Ovary (tissue), 9 donors: ENCODE data around the gene FAM3B. TPM values are rescaled to one million over a fixed set of nuclear protein-coding genes. Genes with fewer than 3 reads are reported as not detected.

ENCODE experiments used
- DNase-seq, 5 donors: peaks; one replicate each; pipeline ENCODE4 v3.0.0-alpha.2; 2019 to 2020
- H3K27ac ChIP-seq, 2 donors: fragments of 200-600 bp; one replicate each; pipeline versions ENCODE4 v1.5.1 to v1.8.0; 2019 to 2022
- H3K27me3 ChIP-seq: fragments of 200-600 bp; one replicate; pipeline ENCODE4 v1.8.0; 2022
- H3K36me3 ChIP-seq: fragments of 200-600 bp; sonication (generic); one replicate; pipeline ENCODE4 v1.5.1; 2019
- H3K4me1 ChIP-seq: one replicate; pipeline ENCODE4 v1.8.1; 2013; ENCODE audit warnings: mild to moderate bottlenecking, moderate library complexity; ENCODE audit not compliant: insufficient read depth
- H3K4me3 ChIP-seq: fragments of 200-600 bp; sonication (generic); one replicate; pipeline ENCODE4 v1.5.1; 2017
- H3K9me3 ChIP-seq, 2 donors: fragments of 200-600 bp in 1 of 2; sonication (generic) in 1 of 2; one replicate each; pipeline versions ENCODE4 v1.5.1 to v1.8.1; 2013 to 2019; ENCODE audit warnings: mild to moderate bottlenecking in 1 of 2, moderate library complexity in 1 of 2
- EP300 ChIP-seq: sonication (generic); formaldehyde crosslinking; IDR thresholded peaks from one replicate; pipeline ENCODE4 v1.6.1; 2017; ENCODE audit warnings: antibody characterized with exemption
- POLR2A ChIP-seq: fragments of 450-650 bp; IDR thresholded peaks from one replicate; pipeline ENCODE4 v1.6.1; 2017; ENCODE audit warnings: antibody characterized with exemption, mild to moderate bottlenecking, moderate library complexity
- WGBS, 3 donors: extraction: QIAGEN DNeasy Blood & Tissue Kit in 1 of 3; methylation state at CpG; one replicate each; pipeline versions ENCODE4 v1.1.5 to v1.1.7; 2013 to 2017; 5-methylcytosine and 5-hydroxymethylcytosine counted together
- intact Hi-C, 4 donors: fragments of 100-400 bp; cut with DNase I; formaldehyde crosslinking; loops; one replicate each; pipeline versions ENCODE4 v1.11.0 to v1.15.1; 2022 to 2023
- polyA plus RNA-seq, 2 donors: library from polyadenylated mRNA; stranded (reverse); fragments of 200-250 nt in 1 of 2; fragments of 350-450 nt in 1 of 2; fragmentation: Illumina TruSeq in 1 of 2; extraction: RNeasy Lipid Tissue Mini Kit (QIAGEN cat#74804) in 1 of 2; gene quantifications; one replicate each; pipeline ENCODE4 v1.2.3, GENCODE V29; 2013 to 2014
- total RNA-seq, 7 donors: library from RNA; depleted of rRNA in 2 of 7; stranded (reverse); fragments of >200 nt in 2 of 7; fragmentation: NEBNext Ultra II Directional in 3 of 7; extraction: Animal tissue kit (Norgen Biotek cat#: 25700) in 3 of 7; gene quantifications; one replicate each; pipeline versions ENCODE4 v1.1.0 to v1.2.4, GENCODE V29; 2016 to 2023
- TF ChIP-seq, protein P1 (sequence below), 3 donors: fragments of 450-650 bp in 2 of 3; fragments of 200-600 bp in 1 of 3; IDR thresholded peaks; one replicate each; pipeline versions ENCODE4 v1.5.1 to v1.8.0; 2016 to 2022; ENCODE audit warnings: antibody characterized with exemption in 3 of 3, mild to moderate bottlenecking in 1 of 3
- donor health status: DM: no; HTN: no; CAD: no; lungs with moderate emphysema.
- donor health status: DM: no; HTN: no; CAD: no.
- donor health status: Bipolar disorder and iron deficiency.
- donor health status: DM: yes; HTN: yes; CAD: no.
- donor health status: DM: no; HTN: no; CAD: no.
- donor health status: DM: yes; HTN: yes; CAD: no.

The FAM3B gene
- total and polyA plus RNA-seq, 9 donors: 0.10 to 7.7 (median 1.0) TPM; not detected in 2

DNA sequence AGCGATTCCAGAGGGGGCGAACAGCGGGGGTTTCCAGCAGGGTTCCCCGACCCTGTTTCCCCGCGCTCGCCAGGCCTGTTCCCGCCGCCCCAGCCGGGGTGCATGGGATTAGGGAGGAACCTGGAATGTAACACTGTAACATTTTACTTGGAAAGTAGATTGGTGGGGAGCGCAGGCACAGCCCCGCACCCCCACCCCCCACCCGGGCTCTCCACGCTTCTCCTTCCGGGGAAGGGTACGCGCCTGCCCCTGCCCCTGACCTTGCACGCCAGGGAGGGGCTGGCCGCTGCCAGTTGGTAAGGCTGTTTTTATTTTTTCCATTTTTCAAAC lies 427 bp downstream of the FAM3B start:
- TF ChIP-seq EP300: no peak
- no peak for TF ChIP-seq POLR2A
- TF ChIP-seq, protein P1, sequence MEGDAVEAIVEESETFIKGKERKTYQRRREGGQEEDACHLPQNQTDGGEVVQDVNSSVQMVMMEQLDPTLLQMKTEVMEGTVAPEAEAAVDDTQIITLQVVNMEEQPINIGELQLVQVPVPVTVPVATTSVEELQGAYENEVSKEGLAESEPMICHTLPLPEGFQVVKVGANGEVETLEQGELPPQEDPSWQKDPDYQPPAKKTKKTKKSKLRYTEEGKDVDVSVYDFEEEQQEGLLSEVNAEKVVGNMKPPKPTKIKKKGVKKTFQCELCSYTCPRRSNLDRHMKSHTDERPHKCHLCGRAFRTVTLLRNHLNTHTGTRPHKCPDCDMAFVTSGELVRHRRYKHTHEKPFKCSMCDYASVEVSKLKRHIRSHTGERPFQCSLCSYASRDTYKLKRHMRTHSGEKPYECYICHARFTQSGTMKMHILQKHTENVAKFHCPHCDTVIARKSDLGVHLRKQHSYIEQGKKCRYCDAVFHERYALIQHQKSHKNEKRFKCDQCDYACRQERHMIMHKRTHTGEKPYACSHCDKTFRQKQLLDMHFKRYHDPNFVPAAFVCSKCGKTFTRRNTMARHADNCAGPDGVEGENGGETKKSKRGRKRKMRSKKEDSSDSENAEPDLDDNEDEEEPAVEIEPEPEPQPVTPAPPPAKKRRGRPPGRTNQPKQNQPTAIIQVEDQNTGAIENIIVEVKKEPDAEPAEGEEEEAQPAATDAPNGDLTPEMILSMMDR (IDR thresholded peaks at IDR 0.05): no peak
- Histone ChIP-seq H3K4me1 (peaks cover 3% of the 10 kb centered on the region), H3K36me3 (no peaks in the 10 kb centered on the region), H3K4me3 (no peak overlapping the region), H3K27me3 (no peaks in the 10 kb centered on the region), H3K27ac (no peak overlapping the region), H3K9me3 (no peaks in the 10 kb centered on the region)
- WGBS, 3 donors: 1 to 4% (median 3%) methylated on average over 18 to 19 of the region's 19 CpGs
- intact Hi-C loops: no loop called here
- no peak for DNase-seq

DNA sequence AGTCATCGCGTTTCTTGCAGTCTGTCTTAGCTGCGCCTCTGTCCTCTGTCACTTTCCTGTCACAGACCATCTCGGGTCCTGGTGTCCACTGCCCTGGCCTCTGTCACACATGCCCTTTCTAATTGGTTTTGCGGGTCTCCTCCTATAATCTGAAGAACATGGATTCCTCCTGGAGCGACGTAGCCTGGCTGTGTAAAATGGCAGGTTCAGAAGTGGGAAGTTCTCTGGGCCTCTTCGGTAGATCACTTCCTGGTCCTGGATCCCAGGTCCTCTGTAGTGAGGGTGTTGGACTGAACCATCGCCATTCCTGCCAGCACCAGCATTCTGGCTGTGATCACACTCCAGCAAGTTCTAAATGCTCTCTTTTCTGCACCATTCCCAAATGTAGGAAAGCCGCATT lies 857 bp downstream of the FAM3B start:
- H3K9me3 ChIP-seq: no peaks in the 10 kb centered on the region
- no peak overlapping the region for H3K27ac ChIP-seq
- intact Hi-C loops: no loop called here
- H3K36me3 ChIP-seq: no peaks in the 10 kb centered on the region
- WGBS, 3 donors: 73 to 76% (median 76%) methylated on average over 10 of the region's 10 CpGs
- H3K4me1 ChIP-seq: peaks cover 3% of the 10 kb centered on the region
- no peak overlapping the region for H3K4me3 ChIP-seq
- TF ChIP-seq EP300 (no peak), POLR2A (no peak)
- TF ChIP-seq, protein P1 (IDR thresholded peaks at IDR 0.05): no peak
- DNase-seq: no peak
- H3K27me3 ChIP-seq: no peaks in the 10 kb centered on the region

- TF ChIP-seq EP300 (no peak), POLR2A (no peak)
- TF ChIP-seq, protein P1 (IDR thresholded peaks at IDR 0.05): no peak
- Histone ChIP-seq H3K9me3 (no peaks in the 10 kb centered on the region), H3K27me3 (no peaks in the 10 kb centered on the region), H3K4me1 (peaks cover 3% of the 10 kb centered on the region), H3K27ac (no peak overlapping the region), H3K36me3 (no peaks in the 10 kb centered on the region), H3K4me3 (no peak overlapping the region)
- 89 to 94% (median 89%) methylated on average over 9 of the region's 9 CpGs for WGBS, 3 donors
- intact Hi-C loops: no loop called here
- DNase-seq: no peak
Measured at GRCh38 chr21:41318218-41318617, 1.6 kb downstream of the FAM3B start.

DNA sequence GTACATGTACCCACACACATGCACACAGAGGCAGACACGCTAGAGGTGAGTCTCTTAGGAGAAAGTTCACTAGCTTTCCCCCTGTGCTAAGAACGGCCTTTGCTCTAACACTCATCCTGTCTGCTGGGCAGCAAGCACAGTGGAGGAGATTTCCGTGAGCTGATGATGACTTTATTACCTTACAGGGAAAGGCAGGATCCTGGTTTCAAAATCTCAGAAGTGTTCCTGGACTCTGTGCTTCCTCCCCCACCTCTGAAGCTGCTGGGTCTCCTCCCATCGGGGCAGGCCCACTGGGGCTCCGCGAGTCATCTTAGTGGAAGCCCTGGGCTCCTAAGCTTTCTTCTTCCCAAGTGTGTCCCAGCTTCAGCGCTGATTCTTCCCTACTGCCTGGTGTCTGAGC lies 2.7 kb downstream of the FAM3B start:
- DNase-seq: no peak
- TF ChIP-seq POLR2A: no peak
- TF ChIP-seq, protein P1 (IDR thresholded peaks at IDR 0.05): no peak
- TF ChIP-seq EP300: no peak
- intact Hi-C loops: no loop called here
- peaks cover 3% of the 10 kb centered on the region for H3K4me1 ChIP-seq
- H3K27ac ChIP-seq: no peak overlapping the region
- H3K9me3 ChIP-seq: no peaks in the 10 kb centered on the region
- no peak overlapping the region for H3K4me3 ChIP-seq
- no peaks in the 10 kb centered on the region for H3K27me3 ChIP-seq
- WGBS, 3 donors: 65 to 73% (median 69%) methylated on average over 7 of the region's 7 CpGs
- H3K36me3 ChIP-seq: no peaks in the 10 kb centered on the region
